ENCODE data around the gene CRYBA4. TPM values are rescaled to one million over a fixed set of nuclear protein-coding genes. Genes with fewer than 3 reads are reported as not detected.

Gene CRYBA4
- total and polyA plus RNA-seq, 10 of the 15 experiments (the other 5 are each of a cell fraction or from before 2014, with no cell fraction given) = 0.12 to 0.17 TPM; not detected in 8

GRCh38 chr22:26670459-26670858 is 48.7 kb downstream of the CRYBA4 start (continued):
- TF ChIP-seq ZBTB33 (IDR thresholded peaks at IDR 0.05) (no peak), CHD2 (IDR thresholded peaks at IDR 0.05; ENCODE audit: borderline replicate concordance, low read depth, low read length) (no peak), HCFC1 (IDR thresholded peaks at IDR 0.05; ENCODE audit: low read length) (no peak), POU2F2 (IDR thresholded peaks at IDR 0.05; ENCODE audit: borderline replicate concordance, low read depth, low read length) (no peak), PBX3 (IDR thresholded peaks at IDR 0.05; ENCODE audit: insufficient replicate concordance, low read depth, low read length) (no peak)
- TF ChIP-seq, protein P1, sequence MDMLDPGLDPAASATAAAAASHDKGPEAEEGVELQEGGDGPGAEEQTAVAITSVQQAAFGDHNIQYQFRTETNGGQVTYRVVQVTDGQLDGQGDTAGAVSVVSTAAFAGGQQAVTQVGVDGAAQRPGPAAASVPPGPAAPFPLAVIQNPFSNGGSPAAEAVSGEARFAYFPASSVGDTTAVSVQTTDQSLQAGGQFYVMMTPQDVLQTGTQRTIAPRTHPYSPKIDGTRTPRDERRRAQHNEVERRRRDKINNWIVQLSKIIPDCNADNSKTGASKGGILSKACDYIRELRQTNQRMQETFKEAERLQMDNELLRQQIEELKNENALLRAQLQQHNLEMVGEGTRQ (IDR thresholded peaks at IDR 0.05; ENCODE audit: borderline replicate concordance, low read depth, low read length) = no peak
